NT2/D1 (cell line): ENCODE results near the gene TAGLN3.

Experiments
- YY1 ChIP-seq: IDR thresholded peaks from 2 replicates; pipeline ENCODE4 v1.6.1; 2011; ENCODE audit not compliant: insufficient read length, insufficient read depth
- ZNF274 ChIP-seq: IDR thresholded peaks from 2 replicates; pipeline ENCODE4 v1.6.1; 2011; ENCODE audit warnings: mild to moderate bottlenecking, low read depth, low read length

DNA sequence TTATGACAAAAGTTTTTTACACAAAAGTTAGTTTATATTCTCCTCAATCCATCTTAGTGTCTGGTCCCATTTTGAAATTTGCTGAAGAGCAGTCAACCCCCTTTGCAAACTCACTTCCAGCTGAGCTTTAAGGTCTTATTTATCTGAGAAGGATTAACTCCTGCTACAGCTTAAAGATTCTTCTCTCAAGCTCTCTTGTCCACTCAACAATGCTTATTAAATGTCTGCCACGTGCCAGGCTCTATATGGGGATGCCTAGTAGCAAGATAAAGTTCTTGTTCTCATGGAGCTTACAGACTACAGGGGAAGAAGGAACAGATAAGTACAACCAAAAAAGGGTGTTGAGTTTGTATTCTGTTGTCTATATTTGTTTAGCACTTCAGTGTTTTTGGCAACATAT, 54.5 kb downstream of the TAGLN3 start:
- no peak for TF ChIP-seq YY1
- TF ChIP-seq ZNF274, result no peak
